ENCODE data around the gene TOX3. TPM values are rescaled to one million over a fixed set of nuclear protein-coding genes. Genes with fewer than 3 reads are reported as not detected.

The TOX3 gene
- total and polyA plus RNA-seq, 2 of the 13 experiments (the other 11 are each of a cell fraction or from before 2014, with no cell fraction given) = 14.5 to 98.6 TPM

DNA sequence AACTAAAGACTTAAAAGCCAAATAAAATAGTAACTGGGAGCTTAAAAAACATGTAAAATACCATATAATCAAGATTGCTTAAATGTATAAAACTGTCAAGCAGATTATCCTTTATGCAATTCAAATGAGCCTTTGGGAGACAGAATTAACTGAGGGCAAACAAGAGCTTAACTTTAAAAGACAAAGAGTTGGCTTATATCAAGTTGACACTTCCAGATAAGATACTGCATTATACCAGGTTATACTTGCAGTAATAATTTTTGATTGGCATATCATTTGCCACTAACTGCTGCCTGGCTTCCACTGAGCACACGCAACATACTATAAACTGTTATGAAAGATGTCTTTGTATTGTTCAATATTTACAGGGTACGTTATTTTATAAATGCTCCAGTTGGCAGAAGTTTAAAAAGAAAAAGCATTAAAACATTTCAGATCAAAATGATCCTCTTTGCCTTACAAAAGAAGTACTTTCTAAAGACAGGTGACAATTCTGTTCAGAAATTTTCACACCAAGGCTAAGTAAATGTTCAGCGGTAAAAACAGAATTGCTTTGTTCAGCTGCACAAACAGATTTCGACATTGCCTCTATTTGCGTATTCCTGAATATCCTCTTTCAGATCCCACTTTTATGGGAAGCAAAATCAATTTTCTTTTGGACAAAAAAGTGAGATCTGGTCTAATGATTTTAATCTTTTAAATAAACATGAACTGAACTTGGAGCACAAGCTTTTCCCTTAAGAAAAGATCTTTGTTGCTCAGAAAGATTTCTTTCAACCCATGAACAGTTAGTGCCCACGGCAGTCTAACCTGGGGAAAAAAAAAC, 50.7 kb downstream of the TOX3 start (continued):
- TF ChIP-seq ETS1 (CRISPR knock-in tag; IDR thresholded peaks at IDR 0.05) (no peak), NCOA2 (CRISPR knock-in tag; IDR thresholded peaks at IDR 0.05) (peak; percentile 100), DPF2 (CRISPR knock-in tag; IDR thresholded peaks at IDR 0.05; ENCODE audit: borderline replicate concordance, low read depth) (peak; percentile 97), GABPA (IDR thresholded peaks at IDR 0.05; ENCODE audit: low read depth, low read length) (no peak), GABPA (CRISPR knock-in tag; IDR thresholded peaks at IDR 0.05; ENCODE audit: low read depth) (peak; percentile 48), PHF20 (CRISPR knock-in tag; IDR thresholded peaks at IDR 0.05) (no peak), BRCA1 (CRISPR knock-in tag; IDR thresholded peaks at IDR 0.05) (no peak; the same call in 1 of the 2 replicates), NR2F1 (CRISPR knock-in tag; IDR thresholded peaks at IDR 0.05) (peak in 1 of 2 experiments; percentile 68; a peak in 1 of 4 replicates), ZFY (CRISPR knock-in tag; IDR thresholded peaks at IDR 0.05) (no peak), RBAK (CRISPR knock-in tag; IDR thresholded peaks at IDR 0.05) (no peak), SMYD3 (CRISPR knock-in tag; IDR thresholded peaks at IDR 0.05) (0 out of 2 replicates have a peak, but pooled peaks have one; percentile 69), ZNF597 (CRISPR knock-in tag; IDR thresholded peaks at IDR 0.05) (no peak), SOX6 (IDR thresholded peaks at IDR 0.05) (no peak), SOX6 (CRISPR knock-in tag; IDR thresholded peaks at IDR 0.05) (peak; percentile 99), DMTF1 (CRISPR knock-in tag; IDR thresholded peaks at IDR 0.05) (no peak), ASH2L (IDR thresholded peaks at IDR 0.05; ENCODE audit: insufficient read length, low read depth, low read length) (peak; percentile 92), MNT (IDR thresholded peaks at IDR 0.05) (no peak), ZZZ3 (CRISPR knock-in tag; IDR thresholded peaks at IDR 0.05; ENCODE audit: borderline replicate concordance) (no peak), HNRNPK (IDR thresholded peaks at IDR 0.05; ENCODE audit: low read depth, low read length, poor library complexity, severe bottlenecking) (no peak), TGIF2 (CRISPR knock-in tag; IDR thresholded peaks at IDR 0.05) (peak; percentile 63; the same call in 1 of the 2 replicates), ZNF761 (CRISPR knock-in tag; conservative IDR thresholded peaks at IDR 0.05) (no peak), SP5 (CRISPR knock-in tag; IDR thresholded peaks at IDR 0.05; ENCODE audit: borderline replicate concordance, low read depth) (peak; percentile 74), NBN (conservative IDR thresholded peaks at IDR 0.05) (no peak), ZKSCAN8 (CRISPR knock-in tag; IDR thresholded peaks at IDR 0.05; ENCODE audit: borderline replicate concordance) (peak; percentile 95), PHF21A (CRISPR knock-in tag; IDR thresholded peaks at IDR 0.05) (peak; percentile 85), ZNF10 (CRISPR knock-in tag; IDR thresholded peaks at IDR 0.05; ENCODE audit: borderline replicate concordance, low read depth) (no peak)
